ENCODE measurements around the gene TLL2.

DNA sequence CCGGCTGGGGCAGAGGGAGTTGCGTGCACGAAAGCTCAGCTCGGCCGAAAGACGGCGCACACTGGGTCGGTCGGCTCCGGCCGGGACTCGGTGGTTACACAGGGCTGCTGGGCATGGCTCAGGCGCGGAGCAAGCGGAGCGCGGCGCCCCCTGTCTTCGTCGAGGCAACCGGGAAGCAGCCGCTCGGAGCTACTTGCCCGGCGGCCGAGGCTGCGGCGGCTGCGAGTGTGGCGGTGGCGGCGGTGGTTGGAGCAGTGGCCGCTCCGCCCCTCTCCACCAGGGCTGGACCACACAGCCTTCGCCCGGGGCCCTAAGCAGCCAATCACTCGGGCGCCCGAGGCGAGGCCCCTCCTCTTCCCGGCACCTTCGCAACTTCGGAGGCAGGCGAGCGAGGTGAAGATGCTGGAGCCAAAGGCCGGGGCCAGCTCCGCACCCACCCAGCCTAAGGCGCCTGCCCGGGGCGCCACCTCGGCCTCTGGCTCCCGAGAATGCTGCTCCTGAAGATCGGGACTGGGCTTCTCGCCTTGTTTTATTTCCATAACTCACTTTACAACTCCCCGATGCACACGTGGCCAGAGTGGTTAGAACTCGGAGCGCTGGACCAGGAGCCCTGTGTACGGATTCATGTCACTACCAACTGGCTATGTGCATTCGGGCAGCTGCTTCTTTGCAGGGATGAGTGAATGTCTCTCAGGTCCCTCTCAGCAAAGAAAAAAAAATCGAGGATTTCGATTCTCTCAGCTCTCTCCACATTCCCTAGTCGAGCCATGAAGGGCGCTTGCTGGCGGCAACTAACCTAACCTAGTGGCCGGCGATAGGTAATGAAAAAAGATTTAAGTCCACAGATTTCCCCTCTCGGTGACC, at the start of gene TLL2:
- TF ChIP-seq, protein P1, sequence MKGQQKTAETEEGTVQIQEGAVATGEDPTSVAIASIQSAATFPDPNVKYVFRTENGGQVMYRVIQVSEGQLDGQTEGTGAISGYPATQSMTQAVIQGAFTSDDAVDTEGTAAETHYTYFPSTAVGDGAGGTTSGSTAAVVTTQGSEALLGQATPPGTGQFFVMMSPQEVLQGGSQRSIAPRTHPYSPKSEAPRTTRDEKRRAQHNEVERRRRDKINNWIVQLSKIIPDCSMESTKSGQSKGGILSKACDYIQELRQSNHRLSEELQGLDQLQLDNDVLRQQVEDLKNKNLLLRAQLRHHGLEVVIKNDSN (CRISPR knock-in tag; IDR thresholded peaks at IDR 0.05), result no peak; the same call in 1 of the 2 replicates
- no peak for TF ChIP-seq NFATC4 (CRISPR knock-in tag; IDR thresholded peaks at IDR 0.05)

All from WTC11 (cell line).